Vagina (tissue), 2 donors: ENCODE measurements around the gene STK10.

ENCODE experiments used
- POLR2A ChIP-seq, 2 donors: fragments of 450-650 bp; IDR thresholded peaks; one replicate each; pipeline ENCODE4 v1.6.1; 2017; ENCODE audit warnings: antibody characterized with exemption in 2 of 2, mild to moderate bottlenecking in 2 of 2, moderate library complexity in 2 of 2
- POLR2AphosphoS5 ChIP-seq, 2 donors: sonication (generic); formaldehyde crosslinking; IDR thresholded peaks; one replicate each; pipeline ENCODE4 v1.9.0; 2017; ENCODE audit warnings: antibody characterized with exemption in 2 of 2, mild to moderate bottlenecking in 2 of 2, low read depth in 1 of 2; ENCODE audit not compliant: insufficient read depth in 1 of 2
- TF ChIP-seq, protein P1 (sequence below), 3 experiments: fragments of 450-650 bp in 2 of 3; fragments of 200-600 bp in 1 of 3; sonication (generic) in 1 of 3; IDR thresholded peaks; one replicate each; pipeline ENCODE4 v1.5.1; 2017 to 2019; ENCODE audit warnings: antibody characterized with exemption in 3 of 3, mild to moderate bottlenecking in 2 of 3, moderate library complexity in 2 of 3

DNA sequence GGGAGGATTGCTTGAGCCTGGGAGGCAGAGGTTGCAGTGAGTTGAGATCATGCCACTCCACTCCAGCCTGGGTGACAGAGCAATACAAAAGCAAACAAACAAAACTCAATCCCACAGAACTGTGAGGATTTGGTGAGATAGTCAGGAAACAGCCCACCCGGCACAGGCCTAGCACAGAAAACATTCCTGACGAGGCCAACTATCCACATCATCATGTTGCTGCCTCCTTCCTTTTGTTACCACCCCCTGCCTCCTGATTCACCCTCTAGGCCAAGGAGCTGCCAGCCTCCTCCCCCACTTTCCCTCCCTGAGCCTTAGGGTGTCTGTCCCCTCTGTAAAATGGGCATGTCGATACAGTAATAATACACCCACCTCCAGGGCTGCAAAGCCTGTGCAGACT is 39.0 kb downstream of the STK10 start:
- TF ChIP-seq, protein P1, sequence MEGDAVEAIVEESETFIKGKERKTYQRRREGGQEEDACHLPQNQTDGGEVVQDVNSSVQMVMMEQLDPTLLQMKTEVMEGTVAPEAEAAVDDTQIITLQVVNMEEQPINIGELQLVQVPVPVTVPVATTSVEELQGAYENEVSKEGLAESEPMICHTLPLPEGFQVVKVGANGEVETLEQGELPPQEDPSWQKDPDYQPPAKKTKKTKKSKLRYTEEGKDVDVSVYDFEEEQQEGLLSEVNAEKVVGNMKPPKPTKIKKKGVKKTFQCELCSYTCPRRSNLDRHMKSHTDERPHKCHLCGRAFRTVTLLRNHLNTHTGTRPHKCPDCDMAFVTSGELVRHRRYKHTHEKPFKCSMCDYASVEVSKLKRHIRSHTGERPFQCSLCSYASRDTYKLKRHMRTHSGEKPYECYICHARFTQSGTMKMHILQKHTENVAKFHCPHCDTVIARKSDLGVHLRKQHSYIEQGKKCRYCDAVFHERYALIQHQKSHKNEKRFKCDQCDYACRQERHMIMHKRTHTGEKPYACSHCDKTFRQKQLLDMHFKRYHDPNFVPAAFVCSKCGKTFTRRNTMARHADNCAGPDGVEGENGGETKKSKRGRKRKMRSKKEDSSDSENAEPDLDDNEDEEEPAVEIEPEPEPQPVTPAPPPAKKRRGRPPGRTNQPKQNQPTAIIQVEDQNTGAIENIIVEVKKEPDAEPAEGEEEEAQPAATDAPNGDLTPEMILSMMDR (IDR thresholded peaks at IDR 0.05), result no peak
- no peak for TF ChIP-seq POLR2A (IDR thresholded peaks at IDR 0.05)
- no peak for TF ChIP-seq POLR2AphosphoS5 (IDR thresholded peaks at IDR 0.05; ENCODE audit: insufficient read depth in 1 of 2, low read depth in 1 of 2)
